MM.1S (cell line): ENCODE measurements around the gene CHRND.

Source experiments
- DNase-seq: peaks from one replicate; pipeline ENCODE4 v3.0.0-alpha.2; 2015
- H2AFZ ChIP-seq: fragments of 300-600 bp; sonication (generic); 2 replicates; pipeline ENCODE4 v1.6.0; 2016; ENCODE audit warnings: antibody characterized with exemption, low read length
- H3F3A ChIP-seq: fragments of 300-600 bp; sonication (generic); 2 replicates; pipeline ENCODE4 v1.6.1; 2016; ENCODE audit warnings: mild to moderate bottlenecking, antibody characterized with exemption, low read length, moderate library complexity, mixed read lengths; ENCODE audit not compliant: insufficient read depth
- H3K27ac ChIP-seq: fragments of 300-600 bp; sonication (generic); 2 replicates; pipeline ENCODE4 v1.5.1; 2016; ENCODE audit warnings: mild to moderate bottlenecking, low read length
- H3K27me3 ChIP-seq: fragments of 300-600 bp; sonication (generic); replicated peaks from 2 replicates; pipeline ENCODE4 v1.6.0; 2016; ENCODE audit warnings: low read length; ENCODE audit not compliant: insufficient read depth
- H3K36me3 ChIP-seq: fragments of 300-600 bp; sonication (generic); replicated peaks from 2 replicates; pipeline ENCODE4 v1.6.1; 2016; ENCODE audit warnings: mild to moderate bottlenecking, low read length, mixed read lengths; ENCODE audit not compliant: insufficient read depth
- H3K4me1 ChIP-seq: fragments of 300-600 bp; sonication (generic); 2 replicates; pipeline ENCODE4 v1.6.1; 2016; ENCODE audit warnings: low read length, mixed read lengths
- H3K4me2 ChIP-seq: fragments of 300-600 bp; sonication (generic); 2 replicates; pipeline ENCODE4 v1.6.0; 2016; ENCODE audit warnings: low read depth, low read length
- H3K4me3 ChIP-seq: fragments of 300-600 bp; sonication (generic); 2 replicates; pipeline ENCODE4 v1.5.1; 2016; ENCODE audit warnings: low read length, mixed read lengths
- H3K79me2 ChIP-seq: fragments of 300-600 bp; sonication (generic); 2 replicates; pipeline ENCODE4 v1.6.1; 2016; ENCODE audit warnings: mixed run types, low read length, mixed read lengths
- H3K9ac ChIP-seq: fragments of 300-600 bp; sonication (generic); 2 replicates; pipeline ENCODE4 v1.6.1; 2016; ENCODE audit warnings: low read length, mixed read lengths
- H3K9me2 ChIP-seq: fragments of 300-600 bp; sonication (generic); replicated peaks from 2 replicates; pipeline ENCODE4 v1.6.1; 2016; ENCODE audit warnings: mild to moderate bottlenecking, low read length, mixed read lengths; ENCODE audit not compliant: insufficient read depth
- H3K9me3 ChIP-seq: fragments of 300-600 bp; sonication (generic); replicated peaks from 2 replicates; pipeline ENCODE4 v1.6.1; 2016; ENCODE audit warnings: mild to moderate bottlenecking, low read length, mixed read lengths; ENCODE audit not compliant: insufficient read depth
- H4K20me1 ChIP-seq: fragments of 300-600 bp; sonication (generic); 2 replicates; pipeline ENCODE4 v1.6.1; 2016; ENCODE audit warnings: mild to moderate bottlenecking, low read length, moderate library complexity, mixed read lengths; ENCODE audit not compliant: insufficient read depth
- EZH2 ChIP-seq: fragments of 300-600 bp; sonication (generic); optimal IDR thresholded peaks from 2 replicates; pipeline ENCODE3; 2017; ENCODE audit warnings: low read depth, mild to moderate bottlenecking, antibody characterized with exemption, low read length, mixed read lengths
- EZH2phosphoT487 ChIP-seq: fragments of 300-600 bp; sonication (generic); IDR thresholded peaks from 2 replicates; pipeline ENCODE4 v1.6.1; 2018; ENCODE audit warnings: antibody characterized with exemption, low read length
- TF ChIP-seq, protein P1 (sequence below): fragments of 300-600 bp; sonication (generic); IDR thresholded peaks from 2 replicates; pipeline ENCODE4 v1.5.1; 2016; ENCODE audit warnings: antibody characterized with exemption, low read length, mixed read lengths

CHRND gene

DNA sequence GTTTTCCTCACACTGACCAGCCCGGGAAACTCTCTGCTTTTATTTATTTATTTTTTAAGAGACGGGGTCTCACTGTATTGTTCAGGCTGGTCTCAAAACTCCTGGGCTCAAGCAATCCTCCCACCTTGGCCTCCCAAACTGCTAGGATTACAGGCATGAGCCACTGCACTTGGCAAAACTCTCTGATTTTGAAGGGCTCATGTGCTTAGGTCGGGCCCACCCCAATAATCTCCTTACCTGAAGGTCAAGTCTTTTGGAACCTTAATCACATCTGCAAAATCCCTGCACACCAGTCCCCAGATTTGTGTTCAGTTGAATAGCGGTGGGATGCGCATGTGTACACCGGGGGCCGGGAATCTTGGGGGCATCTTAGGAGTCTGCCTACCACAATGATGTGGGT is 30.7 kb upstream of the CHRND start:
- DNase-seq: no peak
- H3K4me3 ChIP-seq: no peak overlapping the region
- TF ChIP-seq EZH2: no peak
- TF ChIP-seq EZH2phosphoT487: no peak
- H3K9me3 ChIP-seq: no peaks in the 10 kb centered on the region
- H3F3A ChIP-seq: no peaks in the 10 kb centered on the region
- no peaks in the 10 kb centered on the region for H3K79me2 ChIP-seq
- no peak overlapping the region for H3K9ac ChIP-seq
- no peaks in the 10 kb centered on the region for H4K20me1 ChIP-seq
- H3K36me3 ChIP-seq: no peaks in the 10 kb centered on the region
- no peaks in the 10 kb centered on the region; the same call in 1 of the 2 replicates for H3K27me3 ChIP-seq
- H3K27ac ChIP-seq: no peak overlapping the region
- H3K9me2 ChIP-seq: no peaks in the 10 kb centered on the region
- H3K4me2 ChIP-seq: no peak overlapping the region
- no peaks in the 10 kb centered on the region for H3K4me1 ChIP-seq
- no peak overlapping the region for H2AFZ ChIP-seq

DNA sequence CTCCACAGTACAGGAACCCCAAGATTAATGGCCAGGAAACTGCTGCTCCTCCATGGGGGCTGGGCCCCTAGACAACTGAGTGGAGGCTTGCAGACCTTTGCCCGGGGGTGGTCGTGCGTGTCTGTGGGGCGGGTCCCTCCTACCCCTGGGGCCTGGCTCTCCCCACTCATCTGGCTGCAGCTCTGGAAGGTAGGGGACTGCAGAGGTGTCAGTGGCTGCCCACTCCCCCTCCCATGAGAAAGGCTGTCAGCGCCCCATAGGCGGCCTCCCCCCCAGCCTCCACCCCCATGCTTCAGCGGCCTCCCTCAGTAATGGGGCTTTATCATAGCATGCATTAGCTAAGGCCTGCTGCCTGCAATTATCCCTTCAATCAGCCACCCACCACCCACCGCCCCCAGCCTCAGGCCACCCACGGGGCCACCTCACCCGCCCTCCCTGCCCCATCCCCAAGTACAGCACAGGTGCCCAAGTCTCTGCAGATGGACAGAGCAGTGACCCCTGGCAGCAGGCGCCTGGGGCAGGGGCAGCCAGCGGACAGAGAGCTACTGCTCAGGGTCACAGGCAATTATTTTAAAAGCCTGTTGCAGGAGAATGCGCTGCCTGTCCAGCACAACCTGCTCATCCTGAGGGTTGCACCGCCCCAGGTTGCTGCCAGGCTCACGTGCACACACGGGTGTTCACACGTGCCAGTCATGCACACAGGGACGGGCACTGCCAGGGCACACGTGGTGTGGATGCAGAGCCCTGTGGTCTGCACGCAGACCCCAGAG is 29.3 kb upstream of the CHRND start:
- Histone ChIP-seq H3K27me3 (no peaks in the 10 kb centered on the region; the same call in 1 of the 2 replicates), H3K9me2 (no peaks in the 10 kb centered on the region), H3K4me2 (no peak overlapping the region), H3K4me1 (no peaks in the 10 kb centered on the region), H3K27ac (no peak overlapping the region), H3K79me2 (no peaks in the 10 kb centered on the region), H3K9me3 (no peaks in the 10 kb centered on the region), H4K20me1 (no peaks in the 10 kb centered on the region), H3K9ac (no peak overlapping the region), H3F3A (no peaks in the 10 kb centered on the region), H3K4me3 (no peak overlapping the region), H2AFZ (no peak overlapping the region), H3K36me3 (no peaks in the 10 kb centered on the region)
- TF ChIP-seq, protein P1, sequence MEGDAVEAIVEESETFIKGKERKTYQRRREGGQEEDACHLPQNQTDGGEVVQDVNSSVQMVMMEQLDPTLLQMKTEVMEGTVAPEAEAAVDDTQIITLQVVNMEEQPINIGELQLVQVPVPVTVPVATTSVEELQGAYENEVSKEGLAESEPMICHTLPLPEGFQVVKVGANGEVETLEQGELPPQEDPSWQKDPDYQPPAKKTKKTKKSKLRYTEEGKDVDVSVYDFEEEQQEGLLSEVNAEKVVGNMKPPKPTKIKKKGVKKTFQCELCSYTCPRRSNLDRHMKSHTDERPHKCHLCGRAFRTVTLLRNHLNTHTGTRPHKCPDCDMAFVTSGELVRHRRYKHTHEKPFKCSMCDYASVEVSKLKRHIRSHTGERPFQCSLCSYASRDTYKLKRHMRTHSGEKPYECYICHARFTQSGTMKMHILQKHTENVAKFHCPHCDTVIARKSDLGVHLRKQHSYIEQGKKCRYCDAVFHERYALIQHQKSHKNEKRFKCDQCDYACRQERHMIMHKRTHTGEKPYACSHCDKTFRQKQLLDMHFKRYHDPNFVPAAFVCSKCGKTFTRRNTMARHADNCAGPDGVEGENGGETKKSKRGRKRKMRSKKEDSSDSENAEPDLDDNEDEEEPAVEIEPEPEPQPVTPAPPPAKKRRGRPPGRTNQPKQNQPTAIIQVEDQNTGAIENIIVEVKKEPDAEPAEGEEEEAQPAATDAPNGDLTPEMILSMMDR: no peak
- TF ChIP-seq EZH2phosphoT487: no peak
- TF ChIP-seq EZH2: no peak
- DNase-seq: no peak

- TF ChIP-seq EZH2: no peak
- no peak for TF ChIP-seq EZH2phosphoT487
- TF ChIP-seq, protein P1: no peak
- H3K4me3 ChIP-seq: no peak overlapping the region
- H3K36me3 ChIP-seq: no peaks in the 10 kb centered on the region
- no peaks in the 10 kb centered on the region for H4K20me1 ChIP-seq
- H3K27me3 ChIP-seq: peaks cover 2% of the 10 kb centered on the region
- DNase-seq: no peak
- H3K9ac ChIP-seq: no peak overlapping the region
- H3F3A ChIP-seq: no peaks in the 10 kb centered on the region
- no peak overlapping the region for H2AFZ ChIP-seq
- H3K4me2 ChIP-seq: no peak overlapping the region
- H3K79me2 ChIP-seq: no peaks in the 10 kb centered on the region
- H3K27ac ChIP-seq: no peak overlapping the region
- H3K9me3 ChIP-seq: no peaks in the 10 kb centered on the region
- H3K9me2 ChIP-seq: no peaks in the 10 kb centered on the region
- H3K4me1 ChIP-seq: no peaks in the 10 kb centered on the region
Observed at GRCh38 chr2:232497348-232497747, 28.6 kb upstream of the CHRND start.

- H3K79me2 ChIP-seq: no peaks in the 10 kb centered on the region
- no peaks in the 10 kb centered on the region for H3K9me3 ChIP-seq
- no peaks in the 10 kb centered on the region for H3K36me3 ChIP-seq
- no peak overlapping the region for H2AFZ ChIP-seq
- H3K27ac ChIP-seq: no peak overlapping the region
- no peak for TF ChIP-seq EZH2
- TF ChIP-seq EZH2phosphoT487: no peak
- TF ChIP-seq, protein P1: no peak
- no peak overlapping the region for H3K9ac ChIP-seq
- H3F3A ChIP-seq: no peaks in the 10 kb centered on the region
- no peak overlapping the region for H3K4me3 ChIP-seq
- DNase-seq: no peak
- no peak overlapping the region for H3K4me2 ChIP-seq
- peaks cover 11% of the 10 kb centered on the region for H3K27me3 ChIP-seq
- no peaks in the 10 kb centered on the region for H3K4me1 ChIP-seq
- H3K9me2 ChIP-seq: no peaks in the 10 kb centered on the region
- no peaks in the 10 kb centered on the region for H4K20me1 ChIP-seq
Observed at GRCh38 chr2:232498452-232498851, 27.5 kb upstream of the CHRND start.
